ENCODE measurements around the gene SMCHD1.

- no peak for TF ChIP-seq CTCF (IDR thresholded peaks at IDR 0.05)
- TF ChIP-seq POLR2A (IDR thresholded peaks at IDR 0.05), result no peak
Measured at GRCh38 chr18:2847317-2848246, 192.1 kb downstream of the SMCHD1 start.

All from Peyer's patch (tissue), 4 donors.